ENCODE results near the gene ATF1.
"Not testable (repeated sequence)": the region's sequence is repeated elsewhere in the genome, so short reads cannot be mapped to it uniquely, and the experiment has no call there.

Gene ATF1

DNA sequence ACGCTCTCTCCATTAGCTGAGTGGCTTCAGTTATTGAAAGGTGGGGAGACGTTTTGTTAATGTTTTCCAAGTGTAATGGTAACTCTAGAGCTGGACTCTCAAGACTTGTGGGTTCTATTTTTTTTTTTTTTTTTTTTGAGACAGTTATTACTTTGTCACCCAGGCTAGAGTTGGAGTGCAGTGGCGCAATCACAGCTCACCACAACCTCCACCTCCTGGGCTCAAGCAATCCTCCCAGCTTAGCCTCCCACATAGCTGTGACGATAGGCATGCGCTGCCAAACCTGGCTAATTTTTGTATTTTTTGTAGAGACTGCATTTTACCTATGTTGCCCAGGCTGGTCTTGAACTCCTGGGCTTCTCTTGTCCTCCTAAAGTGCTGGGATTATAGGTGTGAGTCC is 26.2 kb downstream of the ATF1 start:
- CTCF ChIA-PET = interaction anchor here (1.0 to 1.5 kb wide), 2 partner anchors 15 to 25 kb away, joined by 3 read pairs; no protein-coding TSS in a partner anchor
- POLR2A ChIA-PET = interaction anchor here (2.3 kb wide), 1 partner anchor 25 kb away, joined by 7 read pairs; no protein-coding TSS in a partner anchor
- TF ChIP-seq, protein P1, sequence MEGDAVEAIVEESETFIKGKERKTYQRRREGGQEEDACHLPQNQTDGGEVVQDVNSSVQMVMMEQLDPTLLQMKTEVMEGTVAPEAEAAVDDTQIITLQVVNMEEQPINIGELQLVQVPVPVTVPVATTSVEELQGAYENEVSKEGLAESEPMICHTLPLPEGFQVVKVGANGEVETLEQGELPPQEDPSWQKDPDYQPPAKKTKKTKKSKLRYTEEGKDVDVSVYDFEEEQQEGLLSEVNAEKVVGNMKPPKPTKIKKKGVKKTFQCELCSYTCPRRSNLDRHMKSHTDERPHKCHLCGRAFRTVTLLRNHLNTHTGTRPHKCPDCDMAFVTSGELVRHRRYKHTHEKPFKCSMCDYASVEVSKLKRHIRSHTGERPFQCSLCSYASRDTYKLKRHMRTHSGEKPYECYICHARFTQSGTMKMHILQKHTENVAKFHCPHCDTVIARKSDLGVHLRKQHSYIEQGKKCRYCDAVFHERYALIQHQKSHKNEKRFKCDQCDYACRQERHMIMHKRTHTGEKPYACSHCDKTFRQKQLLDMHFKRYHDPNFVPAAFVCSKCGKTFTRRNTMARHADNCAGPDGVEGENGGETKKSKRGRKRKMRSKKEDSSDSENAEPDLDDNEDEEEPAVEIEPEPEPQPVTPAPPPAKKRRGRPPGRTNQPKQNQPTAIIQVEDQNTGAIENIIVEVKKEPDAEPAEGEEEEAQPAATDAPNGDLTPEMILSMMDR (IDR thresholded peaks at IDR 0.05; ENCODE audit: insufficient read depth, low read length, missing control alignments) = no peak
- no peak for DNase-seq (ENCODE audit: low read depth, low spot score)
- H3K4me3 ChIP-seq (ENCODE audit: low read depth, low read length) = no peak overlapping the region

DNA sequence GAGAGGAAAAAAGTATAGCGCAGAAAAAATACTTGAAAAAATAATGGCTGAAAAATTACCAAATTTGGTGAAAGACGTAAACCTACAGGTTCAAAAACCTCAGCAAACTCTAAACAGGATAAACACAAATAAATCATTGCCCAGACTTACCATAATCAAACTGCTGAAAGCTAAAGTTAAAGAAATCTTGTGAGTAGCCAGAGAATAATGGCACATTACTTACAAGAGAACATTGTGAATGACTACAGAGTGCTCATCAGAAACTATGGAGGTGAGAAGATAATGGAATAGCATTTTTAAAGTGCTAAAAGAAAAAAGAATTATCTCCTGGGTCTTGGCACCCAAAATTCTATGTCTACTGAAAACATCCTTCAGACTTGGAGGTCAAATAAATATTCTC is 36.0 kb downstream of the ATF1 start:
- no peak overlapping the region for H3K4me3 ChIP-seq (ENCODE audit: low read depth, low read length)
- TF ChIP-seq, protein P1 (IDR thresholded peaks at IDR 0.05; ENCODE audit: insufficient read depth, low read length, missing control alignments) = no peak
- POLR2A ChIA-PET = no interaction called here
- DNase-seq (ENCODE audit: low read depth, low spot score) = no peak
- CTCF ChIA-PET = no interaction called here

DNA sequence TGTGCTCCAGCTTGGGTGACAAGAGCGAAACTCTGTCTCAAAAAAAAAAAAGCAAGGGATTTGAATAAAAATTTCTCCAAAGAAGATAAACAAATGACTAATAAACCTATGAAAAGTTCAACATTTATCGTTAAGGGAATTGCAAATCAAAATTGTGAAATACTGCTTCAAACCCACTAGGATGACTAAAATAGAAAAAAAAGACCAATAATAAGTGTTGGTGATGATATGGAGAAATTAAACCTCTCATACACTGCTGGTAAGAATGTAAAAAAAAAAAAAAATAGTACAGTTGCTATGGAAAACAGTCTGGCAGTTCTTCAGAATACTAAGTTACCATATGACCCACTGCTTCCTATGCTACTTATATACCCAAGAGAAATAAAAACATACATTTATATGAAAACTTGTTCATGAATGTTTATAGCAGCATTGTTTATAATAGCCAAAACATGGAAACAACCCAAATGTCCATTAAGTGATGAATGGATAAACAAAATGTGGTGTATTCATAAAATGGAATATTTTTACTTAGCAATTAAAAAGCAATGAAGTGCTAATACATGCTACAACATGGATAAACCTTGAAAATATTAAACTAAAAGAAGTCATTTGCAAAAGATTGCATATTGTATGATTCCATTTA is 39.5 kb downstream of the ATF1 start:
- CTCF ChIA-PET = no interaction called here

DNA sequence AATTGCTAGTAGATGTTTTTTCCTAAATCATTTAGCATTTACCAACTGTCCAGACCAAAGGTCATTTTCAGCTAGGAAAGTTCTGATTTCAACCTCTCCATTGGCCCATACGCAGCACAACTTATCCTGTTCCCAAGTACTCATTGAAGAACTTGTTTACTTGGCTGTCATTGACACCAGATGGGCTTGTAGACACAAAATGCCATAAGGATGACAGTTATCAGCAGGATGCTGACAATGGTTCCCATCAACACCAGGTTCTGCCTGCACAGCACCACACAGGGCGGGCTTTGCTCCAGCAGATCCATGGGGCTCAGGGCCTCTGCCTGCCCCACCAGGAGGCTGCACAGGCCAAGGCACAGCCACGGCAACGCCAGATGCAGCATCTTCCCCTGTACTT is 42.3 kb downstream of the ATF1 start:
- CTCF ChIA-PET = interaction anchor here (0.8 to 1.0 kb wide), 2 partner anchors 19 to 41 kb away, joined by 3 read pairs; no protein-coding TSS in a partner anchor
- no peak overlapping the region for H3K4me3 ChIP-seq (ENCODE audit: low read depth, low read length)
- TF ChIP-seq, protein P1 (IDR thresholded peaks at IDR 0.05; ENCODE audit: insufficient read depth, low read length, missing control alignments) = no peak
- no peak for DNase-seq (ENCODE audit: low read depth, low spot score)
- POLR2A ChIA-PET = no interaction called here

More for the DNA sequence above, 39.5 kb downstream of the ATF1 start:
- no peak for DNase-seq (ENCODE audit: low read depth, low spot score)
- no peak overlapping the region for H3K4me3 ChIP-seq (ENCODE audit: low read depth, low read length)
- TF ChIP-seq, protein P1 (IDR thresholded peaks at IDR 0.05; ENCODE audit: insufficient read depth, low read length, missing control alignments) = no peak
- POLR2A ChIA-PET = no interaction called here

DNA sequence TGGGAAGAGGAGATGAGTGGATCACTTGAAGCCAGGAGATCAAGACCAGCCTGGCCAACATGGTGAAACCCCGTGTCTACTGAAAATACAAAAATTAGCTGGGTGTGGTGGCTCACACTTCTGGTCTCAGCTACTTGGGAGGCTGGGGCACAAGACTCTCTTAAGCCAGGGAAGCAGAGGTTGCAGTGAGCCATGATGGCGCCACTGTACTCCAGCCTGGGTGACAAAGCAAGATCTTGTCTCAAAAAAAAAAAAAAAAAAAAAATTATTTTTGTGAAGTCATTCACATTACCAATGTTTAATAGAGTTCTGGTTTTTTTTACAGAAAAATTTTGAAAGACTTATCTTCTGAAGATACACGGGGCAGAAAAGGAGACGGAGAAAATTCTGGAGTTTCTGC is 45.2 kb downstream of the ATF1 start:
- CTCF ChIA-PET; H3K4me3 ChIP-seq (ENCODE audit: low read depth, low read length); DNase-seq (ENCODE audit: low read depth, low spot score): not testable (repeated sequence)
- POLR2A ChIA-PET = interaction anchor here (0.7 kb wide), 1 partner anchor 828 kb away, joined by 4 read pairs; no protein-coding TSS in a partner anchor

DNA sequence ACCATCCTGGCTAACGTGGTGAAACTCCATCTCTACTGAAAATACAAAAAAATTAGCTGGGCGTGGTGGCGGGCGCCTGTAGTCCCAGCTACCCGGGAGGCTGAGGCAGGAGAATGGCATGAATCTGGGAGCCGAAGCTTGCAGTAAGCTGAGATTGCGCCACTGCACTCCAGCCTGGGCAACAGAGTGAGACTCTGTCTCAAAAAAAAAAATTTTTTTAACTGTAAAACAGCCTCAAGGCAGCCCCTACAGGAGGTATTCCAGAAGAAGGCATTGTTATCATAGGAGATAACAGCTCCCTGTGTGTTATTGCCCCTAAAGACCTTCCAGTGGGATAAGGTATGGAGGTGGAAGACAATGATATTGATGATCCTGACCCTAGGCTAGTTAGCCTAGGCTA is 51.0 kb downstream of the ATF1 start:
- POLR2A ChIA-PET = interaction anchor here (0.6 kb wide), 1 partner anchor 228 kb away, joined by 3 read pairs; no protein-coding TSS in a partner anchor
- not testable (repeated sequence) for H3K4me3 ChIP-seq (ENCODE audit: low read depth, low read length); DNase-seq (ENCODE audit: low read depth, low spot score)
- CTCF ChIA-PET = interaction anchor here (0.6 to 1.8 kb wide), 4 partner anchors 10 to 175 kb away, joined by 3 to 7 read pairs (median 5); no protein-coding TSS in a partner anchor

DNA sequence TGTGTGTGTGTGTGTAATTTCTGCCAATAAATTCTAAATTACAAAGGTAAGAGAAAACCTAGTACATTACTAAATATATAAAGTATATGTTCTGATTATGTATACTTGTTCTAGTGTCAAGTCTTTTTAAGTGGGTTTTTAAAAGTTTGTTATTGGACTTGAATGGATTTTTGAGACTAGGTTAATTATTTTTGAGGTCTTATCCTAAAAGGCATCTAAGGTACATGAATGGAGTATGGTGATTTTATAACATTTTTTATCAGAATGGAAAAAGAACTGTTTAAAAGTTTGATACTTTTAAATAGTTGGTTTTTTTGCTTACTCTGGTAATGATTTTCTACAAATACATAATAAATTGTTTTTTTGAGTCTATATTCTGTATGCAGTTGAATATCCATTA is 56.3 kb downstream of the ATF1 start:
- no peak overlapping the region for H3K4me3 ChIP-seq (ENCODE audit: low read depth, low read length)
- DNase-seq (ENCODE audit: low read depth, low spot score) = no peak
- CTCF ChIA-PET = interaction anchor here (1.3 kb wide), 1 partner anchor 167 kb away, joined by 6 read pairs; no protein-coding TSS in a partner anchor
- POLR2A ChIA-PET = no interaction called here
- TF ChIP-seq, protein P1 (IDR thresholded peaks at IDR 0.05; ENCODE audit: insufficient read depth, low read length, missing control alignments) = no peak
